ENCODE data around the gene LYSET. TPM values are rescaled to one million over a fixed set of nuclear protein-coding genes. Genes with fewer than 3 reads are reported as not detected.
A peak's percentile ranks its signal among the peaks of the same experiment; 100 is the strongest.

The LYSET gene
- total RNA-seq, 4 donors from 2014 or later = 6.6 to 11.5 (median 7.1) TPM

DNA sequence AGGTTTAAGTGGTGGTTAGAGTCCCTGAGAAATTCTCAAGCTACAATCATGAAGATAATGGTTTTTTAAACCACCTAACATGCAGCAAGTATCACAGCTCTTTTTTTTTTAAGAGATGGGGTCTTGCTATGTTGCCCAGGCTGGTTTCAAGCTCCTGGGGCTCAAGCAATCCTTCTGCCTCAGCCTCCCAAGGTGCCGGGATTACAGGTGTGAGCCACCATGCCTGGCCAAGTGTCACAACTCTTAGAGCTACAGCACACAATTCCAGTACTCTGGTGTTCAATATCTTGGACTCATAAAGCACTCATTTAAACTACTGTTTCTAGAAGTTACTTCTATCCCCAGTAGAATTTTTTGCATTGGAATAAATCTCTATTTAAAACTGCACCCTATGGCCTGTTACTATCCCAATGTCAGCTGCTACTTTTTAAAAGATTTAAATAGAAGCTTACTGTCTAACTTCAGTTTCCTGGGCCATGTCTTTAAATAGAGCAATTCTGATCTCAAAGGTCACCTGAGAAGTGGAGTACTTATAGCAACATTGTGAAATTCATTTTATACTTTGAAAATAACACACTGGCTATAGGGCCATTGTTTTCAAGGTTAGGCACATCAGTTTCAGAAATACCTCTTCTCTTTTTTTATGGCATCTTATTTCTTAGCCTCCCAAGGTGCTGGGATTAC is 10.3 kb downstream of the LYSET start:
- H3K9me3 ChIP-seq = no peaks in the 10 kb centered on the region
- no peak for DNase-seq (ENCODE audit: low spot score in 2 of 2)
- H3K4me3 ChIP-seq = no peak overlapping the region
- WGBS = 93% methylated on average over 1 of the region's 1 CpG
- no peak overlapping the region for H3K27ac ChIP-seq
- TF ChIP-seq POLR2AphosphoS5 (IDR thresholded peaks at IDR 0.05) = no peak
- no peak for TF ChIP-seq POLR2A (IDR thresholded peaks at IDR 0.05)
- TF ChIP-seq, protein P1, sequence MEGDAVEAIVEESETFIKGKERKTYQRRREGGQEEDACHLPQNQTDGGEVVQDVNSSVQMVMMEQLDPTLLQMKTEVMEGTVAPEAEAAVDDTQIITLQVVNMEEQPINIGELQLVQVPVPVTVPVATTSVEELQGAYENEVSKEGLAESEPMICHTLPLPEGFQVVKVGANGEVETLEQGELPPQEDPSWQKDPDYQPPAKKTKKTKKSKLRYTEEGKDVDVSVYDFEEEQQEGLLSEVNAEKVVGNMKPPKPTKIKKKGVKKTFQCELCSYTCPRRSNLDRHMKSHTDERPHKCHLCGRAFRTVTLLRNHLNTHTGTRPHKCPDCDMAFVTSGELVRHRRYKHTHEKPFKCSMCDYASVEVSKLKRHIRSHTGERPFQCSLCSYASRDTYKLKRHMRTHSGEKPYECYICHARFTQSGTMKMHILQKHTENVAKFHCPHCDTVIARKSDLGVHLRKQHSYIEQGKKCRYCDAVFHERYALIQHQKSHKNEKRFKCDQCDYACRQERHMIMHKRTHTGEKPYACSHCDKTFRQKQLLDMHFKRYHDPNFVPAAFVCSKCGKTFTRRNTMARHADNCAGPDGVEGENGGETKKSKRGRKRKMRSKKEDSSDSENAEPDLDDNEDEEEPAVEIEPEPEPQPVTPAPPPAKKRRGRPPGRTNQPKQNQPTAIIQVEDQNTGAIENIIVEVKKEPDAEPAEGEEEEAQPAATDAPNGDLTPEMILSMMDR (IDR thresholded peaks at IDR 0.05) = no peak
- TF ChIP-seq EP300 (IDR thresholded peaks at IDR 0.05) = no peak
- peaks cover under 1% of the 10 kb centered on the region for H3K36me3 ChIP-seq
- H3K27me3 ChIP-seq = no peaks in the 10 kb centered on the region
- no peaks in the 10 kb centered on the region for H3K4me1 ChIP-seq

DNA sequence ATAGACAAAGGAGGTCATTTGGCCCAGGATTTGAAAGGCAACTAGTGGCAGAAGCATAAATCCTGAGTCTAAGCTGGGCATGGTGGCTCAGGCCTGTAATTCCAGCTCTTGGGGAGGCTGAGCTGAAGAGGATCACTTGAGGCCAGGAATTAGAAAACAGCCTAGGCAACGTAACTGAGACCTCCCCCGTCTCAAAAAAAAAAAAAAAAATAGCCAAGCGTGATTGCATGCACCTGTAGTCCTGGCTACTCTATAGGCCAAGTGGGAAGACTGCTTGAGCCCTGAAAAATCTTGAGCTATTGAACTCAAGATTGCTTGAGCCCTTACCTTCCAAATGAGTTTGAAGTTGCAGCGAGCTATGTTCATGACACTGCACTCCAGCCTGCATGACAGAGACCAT is 13.9 kb downstream of the LYSET start:
- no peak for DNase-seq (ENCODE audit: low spot score in 2 of 2)
- Histone ChIP-seq H3K4me1 (no peaks in the 10 kb centered on the region), H3K36me3 (no peaks in the 10 kb centered on the region), H3K27me3 (no peaks in the 10 kb centered on the region), H3K27ac (no peak overlapping the region), H3K9me3 (no peaks in the 10 kb centered on the region), H3K4me3 (no peak overlapping the region)
- 89% methylated on average over 4 of the region's 4 CpGs for WGBS
- TF ChIP-seq POLR2AphosphoS5 (IDR thresholded peaks at IDR 0.05) (no peak), POLR2A (IDR thresholded peaks at IDR 0.05) (no peak), EP300 (IDR thresholded peaks at IDR 0.05) (no peak)
- TF ChIP-seq, protein P1 (IDR thresholded peaks at IDR 0.05) = no peak

DNA sequence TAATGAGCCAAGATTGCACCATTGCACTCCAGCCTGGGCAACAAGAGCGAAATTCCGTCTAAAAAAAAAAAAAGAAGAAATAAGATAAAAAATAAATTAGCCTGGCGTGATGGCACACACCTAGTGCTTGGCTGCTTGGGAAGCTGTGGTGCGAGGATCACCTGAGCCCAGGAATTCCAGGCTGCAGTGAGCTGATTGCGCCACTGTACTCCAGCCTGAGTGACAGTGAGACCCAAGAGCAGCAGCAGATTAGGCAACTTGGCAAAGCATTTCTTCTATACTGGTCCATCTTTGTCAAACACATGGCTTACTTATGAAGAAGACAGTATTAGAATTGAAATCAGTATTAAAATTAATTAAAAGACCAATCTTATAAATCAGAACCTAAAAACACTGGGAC is 15.4 kb downstream of the LYSET start:
- H3K4me1 ChIP-seq = peaks cover 2% of the 10 kb centered on the region
- H3K27me3 ChIP-seq = no peaks in the 10 kb centered on the region
- no peak for DNase-seq (ENCODE audit: low spot score in 2 of 2)
- no peak overlapping the region for H3K4me3 ChIP-seq
- WGBS = 89% methylated on average over 5 of the region's 5 CpGs
- no peak overlapping the region for H3K27ac ChIP-seq
- H3K36me3 ChIP-seq = no peaks in the 10 kb centered on the region
- H3K9me3 ChIP-seq = no peaks in the 10 kb centered on the region
- TF ChIP-seq POLR2AphosphoS5 (IDR thresholded peaks at IDR 0.05) = no peak
- no peak for TF ChIP-seq EP300 (IDR thresholded peaks at IDR 0.05)
- TF ChIP-seq, protein P1 (IDR thresholded peaks at IDR 0.05) = no peak
- no peak for TF ChIP-seq POLR2A (IDR thresholded peaks at IDR 0.05)

DNA sequence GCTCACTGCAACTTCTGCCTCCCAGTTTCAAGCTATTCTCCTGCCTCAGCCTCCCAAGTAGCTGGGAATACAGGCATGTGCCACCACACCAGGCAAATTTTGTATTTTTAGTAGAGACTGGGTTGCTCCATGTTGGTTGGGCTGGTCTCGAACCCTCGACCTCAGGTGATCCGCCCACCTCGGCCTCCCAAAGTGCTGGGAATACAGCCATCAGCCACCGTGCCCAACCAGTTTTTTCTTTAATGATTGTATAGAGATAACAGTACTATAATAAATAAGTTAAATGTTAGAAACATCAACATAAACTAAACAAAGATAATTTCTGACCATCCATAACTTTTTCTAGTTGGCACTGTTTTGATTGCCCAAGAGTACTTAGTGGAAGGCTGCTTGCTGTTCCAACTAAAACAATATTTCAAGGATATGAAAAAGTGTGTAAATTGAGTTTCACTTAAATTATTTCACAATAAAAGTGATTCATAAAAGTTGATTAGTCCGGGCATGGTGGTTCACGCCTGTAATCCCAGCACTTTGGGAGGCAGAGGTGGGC is 16.1 kb downstream of the LYSET start:
- peaks cover 9% of the 10 kb centered on the region for H3K4me1 ChIP-seq
- DNase-seq (ENCODE audit: low spot score in 2 of 2) = no peak
- no peaks in the 10 kb centered on the region for H3K9me3 ChIP-seq
- 72% methylated on average over 7 of the region's 7 CpGs for WGBS
- no peak overlapping the region for H3K4me3 ChIP-seq
- no peak overlapping the region for H3K27ac ChIP-seq
- H3K36me3 ChIP-seq = no peaks in the 10 kb centered on the region
- TF ChIP-seq POLR2AphosphoS5 (IDR thresholded peaks at IDR 0.05) (no peak), POLR2A (IDR thresholded peaks at IDR 0.05) (no peak), EP300 (IDR thresholded peaks at IDR 0.05) (no peak)
- TF ChIP-seq, protein P1 (IDR thresholded peaks at IDR 0.05) = no peak
- H3K27me3 ChIP-seq = no peaks in the 10 kb centered on the region

DNA sequence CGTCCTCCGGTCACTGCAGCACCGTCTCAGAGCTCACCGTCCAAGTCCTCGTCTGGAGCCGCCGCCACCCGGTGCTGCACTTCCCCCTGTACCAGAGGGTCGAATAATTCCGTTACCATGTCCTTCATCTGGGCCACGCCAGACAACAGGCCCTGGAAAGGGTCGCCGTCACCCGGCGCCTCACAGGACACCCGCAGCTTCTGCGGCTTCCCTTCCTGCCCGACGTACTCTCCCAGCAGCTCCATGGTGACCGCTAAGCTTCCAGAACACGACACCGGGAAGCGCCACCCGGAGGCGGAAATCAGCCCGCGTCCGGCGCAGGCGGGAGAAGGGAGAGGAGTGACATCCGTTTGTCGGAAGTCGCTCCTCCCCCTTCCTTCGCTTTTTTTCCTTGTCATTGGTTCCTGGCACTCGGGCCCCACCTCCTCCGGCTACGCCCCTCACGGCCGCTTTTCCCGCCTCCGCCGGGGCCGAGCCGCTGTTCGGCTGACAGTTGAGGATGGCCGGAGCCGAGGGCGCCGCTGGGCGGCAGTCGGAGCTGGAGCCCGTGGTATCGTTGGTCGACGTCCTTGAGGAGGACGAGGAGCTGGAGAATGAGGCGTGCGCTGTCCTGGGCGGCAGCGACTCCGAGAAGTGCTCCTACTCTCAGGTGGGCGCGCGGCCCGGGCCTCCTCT is 21.8 kb downstream of the LYSET start, which contains the start of the genes GON7 and UBR7:
TSS of gene GON7 (minus strand) at position 273 of the 675 bp plus-strand sequence. CDS start at position 245, 28 bp downstream.
TSS of gene UBR7 (plus strand) at position 464 of the 675 bp plus-strand sequence. CDS start at position 500, 36 bp downstream.
- H3K9me3 ChIP-seq = no peaks in the 10 kb centered on the region

More for the DNA sequence above, 21.8 kb downstream of the LYSET start, which contains the start of the genes GON7 and UBR7:
- H3K27me3 ChIP-seq = no peaks in the 10 kb centered on the region
- WGBS = under 1% methylated on average over 38 of the region's 65 CpGs
- peak within 1 kb of the TSS; percentile 85 for H3K27ac ChIP-seq
- peaks cover 33% of the 10 kb centered on the region for H3K4me1 ChIP-seq
- TF ChIP-seq POLR2AphosphoS5 (IDR thresholded peaks at IDR 0.05) = peak in 2 of 3 donors; percentile 72 to 74
- TF ChIP-seq EP300 (IDR thresholded peaks at IDR 0.05) = no peak
- TF ChIP-seq, protein P1 (IDR thresholded peaks at IDR 0.05) = peak in 1 of 2 donors; percentile 40
- TF ChIP-seq POLR2A (IDR thresholded peaks at IDR 0.05) = peak in 1 of 2 donors; percentile 28
- peak; percentile 96 to 97 for DNase-seq (ENCODE audit: low spot score in 2 of 2)
- peak within 1 kb of the TSS; percentile 98 for H3K4me3 ChIP-seq
- H3K36me3 ChIP-seq = peaks cover 7% of the 10 kb centered on the region
